Mesenchymal stem cell (in vitro differentiated cells and primary cell): ENCODE data around the gene KRTAP10-7.

Source experiments
- DNase-seq: peaks from one replicate; pipeline ENCODE4 v3.0.0-alpha.2; 2013
- H2AFZ ChIP-seq: one replicate; pipeline ENCODE4 v1.6.1; 2013; ENCODE audit warnings: low read depth, mild to moderate bottlenecking, control low read depth, inconsistent platforms, low read length, moderate library complexity
- H2AK5ac ChIP-seq: 2 replicates; pipeline ENCODE4 v1.6.1; 2013; ENCODE audit warnings: low read length, moderate library complexity, mild to moderate bottlenecking, inconsistent platforms; ENCODE audit not compliant: severe bottlenecking
- H2BK120ac ChIP-seq: one replicate; pipeline ENCODE4 v1.6.1; 2013; ENCODE audit warnings: low read depth, mild to moderate bottlenecking, inconsistent platforms, low read length, moderate library complexity
- H2BK12ac ChIP-seq, 2 experiments: one replicate each; pipeline ENCODE4 v1.6.1; 2013; ENCODE audit warnings: inconsistent platforms in 2 of 2, low read length in 2 of 2, mild to moderate bottlenecking in 2 of 2, moderate library complexity in 2 of 2, control low read depth in 1 of 2
- H2BK15ac ChIP-seq: one replicate; pipeline ENCODE4 v1.6.1; 2013; ENCODE audit warnings: mild to moderate bottlenecking, low read depth, inconsistent platforms; ENCODE audit not compliant: poor library complexity, severe bottlenecking
- H2BK5ac ChIP-seq: 2 replicates; pipeline ENCODE4 v1.6.1; 2013; ENCODE audit warnings: low read depth, mild to moderate bottlenecking, low read length, control low read depth, inconsistent platforms; ENCODE audit not compliant: poor library complexity, severe bottlenecking
- H3K14ac ChIP-seq, 2 experiments: one replicate each; pipeline ENCODE4 v1.6.1; 2013; ENCODE audit warnings: inconsistent platforms in 2 of 2, low read length in 2 of 2, control low read depth in 1 of 2, mild to moderate bottlenecking in 1 of 2, moderate library complexity in 1 of 2
- H3K18ac ChIP-seq, 2 experiments: one replicate each; pipeline ENCODE4 v1.6.1; 2013; ENCODE audit warnings: inconsistent platforms in 2 of 2, low read length in 2 of 2, control low read depth in 1 of 2, low read depth in 1 of 2, mild to moderate bottlenecking in 1 of 2
- H3K23ac ChIP-seq, 2 experiments: one replicate each; pipeline ENCODE4 v1.6.1; 2013; ENCODE audit warnings: inconsistent platforms in 2 of 2, low read length in 2 of 2, mild to moderate bottlenecking in 2 of 2, moderate library complexity in 2 of 2, control low read depth in 1 of 2
- H3K27ac ChIP-seq: 2 replicates; pipeline ENCODE4 v1.5.1; 2013; ENCODE audit warnings: mild to moderate bottlenecking, moderate library complexity, low read length, control low read depth, inconsistent platforms; ENCODE audit not compliant: poor library complexity, severe bottlenecking
- H3K27me3 ChIP-seq, 2 experiments: 2 replicates each; pipeline versions ENCODE4 v1.6.1 to v1.7.0; 2013; ENCODE audit warnings: low read length in 2 of 2, mild to moderate bottlenecking in 2 of 2, moderate library complexity in 2 of 2, control low read depth in 1 of 2, inconsistent platforms in 1 of 2; ENCODE audit not compliant: control insufficient read depth in 1 of 2, insufficient read depth in 1 of 2
- H3K36me3 ChIP-seq, 2 experiments: 2 replicates each; pipeline versions ENCODE4 v1.6.1 to v1.7.0; 2013; ENCODE audit warnings: low read length in 2 of 2, control low read depth in 1 of 2, inconsistent platforms in 1 of 2, low read depth in 1 of 2, mild to moderate bottlenecking in 1 of 2; ENCODE audit not compliant: insufficient read depth in 2 of 2, control insufficient read depth in 1 of 2
- H3K4ac ChIP-seq, 2 experiments: one replicate each; pipeline ENCODE4 v1.6.1; 2013; ENCODE audit warnings: inconsistent platforms in 2 of 2, low read length in 2 of 2, mild to moderate bottlenecking in 2 of 2, moderate library complexity in 2 of 2, control low read depth in 1 of 2, low read depth in 1 of 2
- H3K4me1 ChIP-seq: 2 replicates; pipeline ENCODE4 v1.6.1; 2013; ENCODE audit warnings: low read depth, low read length, control low read depth; ENCODE audit not compliant: control insufficient read depth, insufficient read depth
- H3K4me2 ChIP-seq: 2 replicates; pipeline ENCODE4 v1.6.1; 2013; ENCODE audit warnings: low read length, mild to moderate bottlenecking, inconsistent platforms; ENCODE audit not compliant: poor library complexity, severe bottlenecking
- H3K4me3 ChIP-seq, 2 experiments: 2 replicates each; pipeline versions ENCODE4 v1.5.1 to v1.7.0; 2013; ENCODE audit warnings: low read length in 2 of 2, mild to moderate bottlenecking in 2 of 2, control low read depth in 1 of 2, low read depth in 1 of 2; ENCODE audit not compliant: insufficient read depth in 1 of 2
- H3K79me1 ChIP-seq: replicated peaks from 2 replicates; pipeline ENCODE4 v1.6.1; 2013; ENCODE audit warnings: mild to moderate bottlenecking, control low read depth, low read length, inconsistent platforms; ENCODE audit not compliant: poor library complexity, severe bottlenecking
- H3K9ac ChIP-seq: 2 replicates; pipeline ENCODE4 v1.7.0; 2013; ENCODE audit warnings: mild to moderate bottlenecking, low read length, moderate library complexity
- H3K9me3 ChIP-seq: 2 replicates; pipeline ENCODE4 v1.7.0; 2013; ENCODE audit warnings: mild to moderate bottlenecking, low read length; ENCODE audit not compliant: control insufficient read depth
- H4K8ac ChIP-seq: one replicate; pipeline ENCODE4 v1.6.1; 2013; ENCODE audit warnings: inconsistent platforms, mild to moderate bottlenecking, low read length, moderate library complexity
- H4K91ac ChIP-seq: one replicate; pipeline ENCODE4 v1.6.1; 2013; ENCODE audit warnings: mild to moderate bottlenecking, low read length, inconsistent platforms
- WGBS: methylation state at CpG from one replicate; pipeline ENCODE4 v1.1.7; 2013; ENCODE audit warnings: mixed read lengths; 5-methylcytosine and 5-hydroxymethylcytosine counted together

Gene KRTAP10-7

DNA sequence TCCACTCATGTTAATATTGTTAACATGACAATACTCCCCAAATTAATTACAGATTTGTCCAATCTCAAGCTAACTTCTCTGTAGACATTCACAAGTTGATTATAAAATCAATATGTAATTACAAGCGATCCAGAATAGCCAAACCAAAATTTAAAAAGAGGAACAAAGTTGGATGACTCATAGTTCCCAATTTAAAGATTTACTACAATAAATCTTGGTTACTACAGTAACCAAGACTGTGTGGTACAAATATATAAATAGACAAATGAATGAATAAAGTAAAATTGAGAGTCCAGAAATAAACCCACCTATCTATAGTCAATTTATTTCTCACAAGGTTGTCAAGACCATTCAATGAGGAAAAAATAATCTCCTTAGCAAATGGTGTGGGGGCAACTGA, 34.0 kb upstream of the KRTAP10-7 start:
- no peak overlapping the region for H2AK5ac ChIP-seq

DNA sequence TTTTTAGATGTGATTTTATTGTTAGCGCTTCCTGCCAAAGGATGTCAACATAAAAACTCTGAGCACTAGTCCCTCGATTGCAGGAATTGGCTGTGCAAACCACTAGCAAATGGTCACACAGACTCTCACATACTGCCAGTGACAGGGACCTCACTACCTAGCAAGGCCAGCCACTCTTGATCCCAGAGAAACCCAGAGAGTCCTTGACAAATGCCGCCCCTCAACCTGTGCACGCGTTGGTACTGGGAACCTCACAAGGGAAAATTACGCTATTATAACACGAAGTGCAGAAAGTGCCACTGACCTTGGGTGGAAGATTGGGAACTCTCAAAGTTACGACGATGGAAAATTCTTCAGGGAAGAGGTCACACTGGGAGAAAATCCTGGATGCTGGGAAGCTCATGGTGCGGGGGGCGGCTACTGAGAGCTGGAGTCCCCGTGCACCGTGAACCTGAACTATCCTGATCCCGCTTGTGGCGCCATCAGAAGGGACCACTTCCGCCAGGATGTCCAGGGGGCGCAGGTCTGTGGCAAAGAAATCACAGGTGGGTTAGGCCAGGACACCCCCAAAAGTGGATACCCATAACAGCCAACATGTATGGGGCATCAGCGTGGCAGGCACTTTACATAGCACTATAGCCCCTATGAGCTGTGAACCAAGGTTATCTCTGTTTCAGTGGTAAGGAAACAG, 32.8 kb upstream of the KRTAP10-7 start:
- peaks cover 36% of the 10 kb centered on the region for H3K9me3 ChIP-seq
- H3K4me2 ChIP-seq = no peak overlapping the region
- H3K36me3 ChIP-seq = no peaks in the 10 kb centered on the region
- no peak overlapping the region for H2BK12ac ChIP-seq
- no peak for DNase-seq
- H3K14ac ChIP-seq = no peak overlapping the region
- H3K4me1 ChIP-seq = no peaks in the 10 kb centered on the region
- no peak overlapping the region for H2AFZ ChIP-seq
- 92% methylated on average over 18 of the region's 18 CpGs for WGBS
- no peaks in the 10 kb centered on the region for H3K27me3 ChIP-seq
- no peak overlapping the region for H4K8ac ChIP-seq
- no peak overlapping the region for H3K27ac ChIP-seq
- H3K23ac ChIP-seq = no peak overlapping the region
- no peak overlapping the region for H3K18ac ChIP-seq
- no peak overlapping the region for H2AK5ac ChIP-seq
- no peak overlapping the region for H4K91ac ChIP-seq
- no peak overlapping the region for H3K9ac ChIP-seq
- H3K4ac ChIP-seq = no peak overlapping the region
- no peaks in the 10 kb centered on the region for H3K79me1 ChIP-seq
- H2BK5ac ChIP-seq = no peak overlapping the region
- H2BK120ac ChIP-seq = no peak overlapping the region
- no peak overlapping the region for H2BK15ac ChIP-seq
- H3K4me3 ChIP-seq = no peak overlapping the region

More for the DNA sequence above, 34.0 kb upstream of the KRTAP10-7 start:
- no peak overlapping the region for H2AFZ ChIP-seq
- DNase-seq = no peak
- no peak overlapping the region for H4K91ac ChIP-seq
- H3K27me3 ChIP-seq = no peaks in the 10 kb centered on the region
- no peak overlapping the region for H2BK5ac ChIP-seq
- no peak overlapping the region for H3K9ac ChIP-seq
- no peak overlapping the region for H3K4me2 ChIP-seq
- no peaks in the 10 kb centered on the region for H3K36me3 ChIP-seq
- no peak overlapping the region for H3K18ac ChIP-seq
- no peaks in the 10 kb centered on the region for H3K4me1 ChIP-seq
- no peak overlapping the region for H2BK15ac ChIP-seq
- no peak overlapping the region for H2BK12ac ChIP-seq
- no peak overlapping the region for H4K8ac ChIP-seq
- H3K9me3 ChIP-seq = peaks cover 30% of the 10 kb centered on the region
- H3K14ac ChIP-seq = no peak overlapping the region
- H3K27ac ChIP-seq = no peak overlapping the region
- H3K23ac ChIP-seq = no peak overlapping the region
- H3K4me3 ChIP-seq = no peak overlapping the region
- no peak overlapping the region for H3K4ac ChIP-seq
- H3K79me1 ChIP-seq = no peaks in the 10 kb centered on the region
- WGBS = no CpG with 5 or more reads among the region's 1 CpG
- no peak overlapping the region for H2BK120ac ChIP-seq

DNA sequence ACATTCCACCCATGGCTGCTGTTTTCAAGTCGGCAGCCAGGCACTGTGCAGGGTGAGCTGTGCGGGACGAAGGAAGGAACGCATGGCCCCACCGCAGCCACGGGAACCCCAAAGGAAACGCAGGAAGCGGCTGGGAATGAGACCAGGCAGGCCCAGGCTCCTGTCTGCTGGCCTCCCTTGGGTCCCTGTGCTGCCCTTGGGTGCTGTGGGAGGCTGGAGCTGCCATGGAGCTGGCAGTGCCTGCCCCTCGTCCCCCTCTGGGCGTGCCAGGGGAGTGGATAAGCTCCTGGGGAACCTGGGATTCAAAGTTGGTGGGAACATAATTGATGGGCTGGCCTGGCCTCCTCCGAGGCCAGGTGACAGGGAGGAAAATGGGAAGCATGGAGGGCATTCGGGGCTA, 32.1 kb upstream of the KRTAP10-7 start:
- no peak overlapping the region for H3K23ac ChIP-seq
- WGBS = 83% methylated on average over 12 of the region's 12 CpGs
- no peak overlapping the region for H4K91ac ChIP-seq
- H3K4me1 ChIP-seq = no peaks in the 10 kb centered on the region
- H3K4ac ChIP-seq = no peak overlapping the region
- DNase-seq = no peak
- H2BK12ac ChIP-seq = no peak overlapping the region
- H3K36me3 ChIP-seq = no peaks in the 10 kb centered on the region
- H2BK120ac ChIP-seq = no peak overlapping the region
- H2BK5ac ChIP-seq = no peak overlapping the region
- no peak overlapping the region for H2BK15ac ChIP-seq
- H3K18ac ChIP-seq = no peak overlapping the region
- H3K9me3 ChIP-seq = peaks cover 30% of the 10 kb centered on the region
- H3K4me2 ChIP-seq = no peak overlapping the region
- no peak overlapping the region for H2AK5ac ChIP-seq
- no peak overlapping the region for H3K14ac ChIP-seq
- no peak overlapping the region for H3K9ac ChIP-seq
- no peak overlapping the region for H3K27ac ChIP-seq
- H4K8ac ChIP-seq = no peak overlapping the region
- H2AFZ ChIP-seq = no peak overlapping the region
- H3K27me3 ChIP-seq = no peaks in the 10 kb centered on the region
- H3K79me1 ChIP-seq = no peaks in the 10 kb centered on the region
- no peak overlapping the region for H3K4me3 ChIP-seq

DNA sequence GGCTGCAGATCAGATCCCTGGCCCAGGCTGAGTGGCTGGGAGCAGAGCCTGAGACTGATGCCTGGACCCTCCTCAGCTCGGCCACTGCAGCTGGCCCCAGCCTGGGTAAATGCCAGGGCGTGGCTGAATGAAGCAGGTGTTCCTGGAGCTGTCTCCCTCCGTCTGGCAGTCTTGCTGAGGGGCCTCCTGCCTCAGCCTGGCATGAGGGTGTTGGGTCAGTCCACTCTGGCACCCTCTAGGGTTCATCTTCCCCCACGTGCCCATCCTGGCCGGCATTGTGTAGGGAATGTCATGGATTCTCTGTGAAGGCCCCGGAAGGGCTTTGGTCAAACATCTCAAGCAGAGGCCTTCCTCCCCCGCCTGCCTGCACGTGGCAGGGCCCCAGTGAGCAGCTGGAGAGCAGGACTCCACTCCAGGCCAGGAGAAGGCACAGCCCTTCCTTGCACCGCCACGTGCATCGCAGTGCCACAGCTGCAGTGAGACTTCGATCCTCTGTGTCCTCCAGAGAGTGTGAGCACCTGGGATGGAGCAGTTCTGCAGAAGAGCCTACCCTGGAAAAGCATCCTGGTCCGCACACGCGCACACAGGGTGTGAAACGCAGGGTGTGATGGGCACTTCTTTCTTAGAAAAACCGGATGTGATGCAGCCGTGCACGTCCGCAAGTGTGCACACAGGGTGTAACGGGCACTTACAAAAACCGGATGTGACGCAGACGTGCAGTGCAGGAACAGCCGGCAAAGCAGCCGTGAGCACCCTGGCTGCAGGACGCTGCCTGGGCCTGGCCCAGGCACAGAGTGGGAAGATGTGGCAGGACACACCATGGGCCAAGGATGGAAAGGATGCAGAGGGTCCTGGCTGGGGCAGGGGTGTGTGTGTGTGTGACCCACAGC, 31.5 kb upstream of the KRTAP10-7 start:
- H4K8ac ChIP-seq = no peak overlapping the region

More for the DNA sequence above, 31.5 kb upstream of the KRTAP10-7 start:
- H3K27ac ChIP-seq = no peak overlapping the region
- no peak overlapping the region for H2BK15ac ChIP-seq
- no peak overlapping the region for H3K23ac ChIP-seq
- no peak overlapping the region for H3K9ac ChIP-seq
- H4K91ac ChIP-seq = no peak overlapping the region
- no peaks in the 10 kb centered on the region for H3K79me1 ChIP-seq
- no peak overlapping the region for H3K4me3 ChIP-seq
- no peak overlapping the region for H3K4me2 ChIP-seq
- H3K18ac ChIP-seq = no peak overlapping the region
- no peak for DNase-seq
- H2BK5ac ChIP-seq = no peak overlapping the region
- H2BK120ac ChIP-seq = no peak overlapping the region
- H2BK12ac ChIP-seq = no peak overlapping the region
- H3K4me1 ChIP-seq = no peaks in the 10 kb centered on the region
- H3K14ac ChIP-seq = no peak overlapping the region
- no peak overlapping the region for H2AFZ ChIP-seq
- no peak overlapping the region for H2AK5ac ChIP-seq
- H3K27me3 ChIP-seq = no peaks in the 10 kb centered on the region
- H3K9me3 ChIP-seq = peaks cover 27% of the 10 kb centered on the region
- H3K36me3 ChIP-seq = no peaks in the 10 kb centered on the region
- 79% methylated on average over 27 of the region's 27 CpGs for WGBS
- no peak overlapping the region for H3K4ac ChIP-seq
